H1 (cell line): ENCODE measurements around the gene NIN. TPM values are rescaled to one million over a fixed set of nuclear protein-coding genes. Genes with fewer than 3 reads are reported as not detected.
A peak's percentile ranks its signal among the peaks of the same experiment; 100 is the strongest.

Experiments
- CTCF ChIA-PET: fragments of 300-600 bp; sonication (Branson Sonifier 250); formaldehyde crosslinking; loops from one replicate; lab custom pipeline; 2021; ENCODE audit not compliant: partially characterized antibody; lab: Charles Lee
- POLR2A ChIA-PET: fragments of 300-600 bp; sonication (Branson Sonifier 250); formaldehyde crosslinking; loops from one replicate; lab custom pipeline; 2021; ENCODE audit warnings: inconsistent platforms; ENCODE audit not compliant: partially characterized antibody; lab: Charles Lee
- DNase-seq, 2 experiments: peaks; one replicate each; pipeline versions ENCODE4 v3.0.0 to v3.0.0-alpha.2; 2010 to 2022; ENCODE audit warnings: low spot score in 2 of 2, low read depth in 1 of 2, mixed read lengths in 1 of 2
- FAIRE-seq: peaks from 2 replicates; lab custom pipeline; 2011; peaks lifted over from hg19 to GRCh38; lab: Jason Lieb, UNC
- H2AFZ ChIP-seq: 2 replicates; pipeline ENCODE4 v1.8.1; 2012; ENCODE audit warnings: low read length, inconsistent platforms
- H2AK5ac ChIP-seq: 2 replicates; pipeline ENCODE4 v1.6.1; 2013; ENCODE audit warnings: low read depth, low read length
- H2BK120ac ChIP-seq: replicated peaks from 2 replicates; pipeline ENCODE3; 2013; ENCODE audit warnings: low read depth, low read length, inconsistent platforms
- H2BK12ac ChIP-seq: 2 replicates; pipeline ENCODE4 v1.6.1; 2013; ENCODE audit warnings: low read depth, low read length
- H2BK15ac ChIP-seq: 2 replicates; pipeline ENCODE4 v1.6.1; 2013; ENCODE audit warnings: low read length
- H2BK20ac ChIP-seq: 2 replicates; pipeline ENCODE4 v1.6.1; 2013; ENCODE audit warnings: low read length
- H2BK5ac ChIP-seq: 2 replicates; pipeline ENCODE4 v1.6.1; 2013; ENCODE audit warnings: low read depth, low read length
- H3K14ac ChIP-seq: 2 replicates; pipeline ENCODE4 v1.6.1; 2013; ENCODE audit warnings: inconsistent platforms; ENCODE audit not compliant: insufficient read length
- H3K18ac ChIP-seq: 2 replicates; pipeline ENCODE4 v1.6.1; 2013; ENCODE audit warnings: low read length; ENCODE audit errors: extremely low read depth
- H3K23ac ChIP-seq: 2 replicates; pipeline ENCODE4 v1.6.1; 2013; ENCODE audit warnings: inconsistent platforms; ENCODE audit not compliant: insufficient read length
- H3K23me2 ChIP-seq: 2 replicates; pipeline ENCODE4 v1.6.1; 2013; ENCODE audit warnings: low read depth, low read length
- H3K27ac ChIP-seq: 2 replicates; pipeline ENCODE4 v1.6.1; 2011; ENCODE audit warnings: low read depth, low read length, inconsistent platforms
- H3K27me3 ChIP-seq, 4 experiments: replicated peaks in 1 of 4; 1 replicate in 1 of 4; 2 replicates in 3 of 4; pipeline versions ENCODE4 v1.6.1 to v1.8.1; 2011 to 2013; ENCODE audit warnings: low read length in 3 of 4, mild to moderate bottlenecking in 3 of 4, inconsistent platforms in 2 of 4, mixed read lengths in 2 of 4, moderate library complexity in 1 of 4; ENCODE audit not compliant: control insufficient read depth in 3 of 4, insufficient read depth in 3 of 4; ENCODE audit errors: extremely low read depth in 1 of 4
- H3K36me3 ChIP-seq, 4 experiments: 2 replicates each; pipeline versions ENCODE4 v1.6.1 to v1.8.1; 2011 to 2013; ENCODE audit warnings: mild to moderate bottlenecking in 4 of 4, low read length in 3 of 4, moderate library complexity in 2 of 4, control low read depth in 1 of 4, inconsistent platforms in 1 of 4; ENCODE audit not compliant: insufficient read depth in 4 of 4, control insufficient read depth in 2 of 4
- H3K4ac ChIP-seq: replicated peaks from 2 replicates; pipeline ENCODE3; 2013; ENCODE audit warnings: low read length, low read depth, mixed read lengths, inconsistent platforms; ENCODE audit not compliant: insufficient read length
- H3K4me1 ChIP-seq, 4 experiments: replicated peaks in 1 of 4; 1 replicate in 1 of 4; 2 replicates in 3 of 4; pipeline versions ENCODE4 v1.6.1 to v1.8.1; 2011 to 2013; ENCODE audit warnings: low read length in 3 of 4, inconsistent platforms in 2 of 4, mixed read lengths in 1 of 4; ENCODE audit not compliant: insufficient read depth in 4 of 4, control insufficient read depth in 3 of 4
- H3K4me2 ChIP-seq, 2 experiments: 2 replicates each; pipeline versions ENCODE4 v1.6.1 to v1.8.1; 2011 to 2013; ENCODE audit warnings: low read depth in 2 of 2, low read length in 2 of 2, control low read depth in 1 of 2, inconsistent platforms in 1 of 2, mild to moderate bottlenecking in 1 of 2; ENCODE audit not compliant: insufficient read depth in 1 of 2
- H3K4me3 ChIP-seq, 4 experiments: fragments of 200-600, 300-600 bp in 1 of 4; sonication (generic), shearing (Covaris generic), sonication (Bioruptor Twin) in 1 of 4; 2 replicates each; pipeline versions ENCODE4 v1.5.1 to v1.8.1; 2011 to 2016; ENCODE audit warnings: low read length in 4 of 4, low read depth in 3 of 4, control low read depth in 2 of 4, inconsistent platforms in 2 of 4, mild to moderate bottlenecking in 2 of 4, mixed read lengths in 1 of 4, moderate library complexity in 1 of 4; ENCODE audit not compliant: insufficient read depth in 2 of 4; ENCODE audit errors: extremely low read depth in 1 of 4
- H3K56ac ChIP-seq: replicated peaks from 2 replicates; pipeline ENCODE3; 2013; ENCODE audit warnings: low read depth, mild to moderate bottlenecking, mixed read lengths, low read length, inconsistent platforms; ENCODE audit not compliant: insufficient read length
- H3K79me1 ChIP-seq: 2 replicates; pipeline ENCODE4 v1.6.1; 2013; ENCODE audit warnings: low read depth, low read length, control low read depth
- H3K79me2 ChIP-seq, 2 experiments: 2 replicates each; pipeline versions ENCODE4 v1.6.1 to v1.8.1; 2012 to 2013; ENCODE audit warnings: low read length in 2 of 2, mild to moderate bottlenecking in 2 of 2, inconsistent platforms in 1 of 2; ENCODE audit not compliant: insufficient read depth in 2 of 2, control insufficient read depth in 1 of 2
- H3K9ac ChIP-seq, 4 experiments: replicated peaks in 1 of 4; 1 replicate in 1 of 4; 2 replicates in 3 of 4; pipeline versions ENCODE4 v1.6.1 to v1.8.1; 2011 to 2013; ENCODE audit warnings: low read depth in 3 of 4, low read length in 3 of 4, control low read depth in 2 of 4, mild to moderate bottlenecking in 2 of 4, moderate library complexity in 2 of 4, inconsistent platforms in 1 of 4; ENCODE audit errors: extremely low read depth in 1 of 4
- H3K9me3 ChIP-seq, 2 experiments: 2 replicates each; pipeline versions ENCODE4 v1.6.1 to v1.8.1; 2012 to 2013; ENCODE audit warnings: mild to moderate bottlenecking in 2 of 2, moderate library complexity in 2 of 2, control low read depth in 1 of 2, inconsistent platforms in 1 of 2, low read depth in 1 of 2, low read length in 1 of 2, mixed read lengths in 1 of 2; ENCODE audit not compliant: insufficient read depth in 2 of 2
- H4K20me1 ChIP-seq, 2 experiments: replicated peaks in 1 of 2; 2 replicates each; pipeline versions ENCODE3 to v1.8.1; 2011 to 2013; ENCODE audit warnings: inconsistent platforms in 2 of 2, low read length in 2 of 2, mild to moderate bottlenecking in 1 of 2; ENCODE audit not compliant: insufficient read depth in 2 of 2, control insufficient read depth in 1 of 2
- H4K5ac ChIP-seq: 2 replicates; pipeline ENCODE4 v1.6.1; 2013; ENCODE audit warnings: low read length, low read depth, mixed read lengths, inconsistent platforms; ENCODE audit not compliant: insufficient read length
- H4K8ac ChIP-seq: 2 replicates; pipeline ENCODE4 v1.8.0; 2013; ENCODE audit warnings: mild to moderate bottlenecking, moderate library complexity, low read length, inconsistent platforms; ENCODE audit not compliant: insufficient read depth; ENCODE audit errors: extremely low read depth
- H4K91ac ChIP-seq: replicated peaks from 2 replicates; pipeline ENCODE3; 2013; ENCODE audit warnings: low read length, mixed read lengths, inconsistent platforms; ENCODE audit not compliant: insufficient read length
- BRCA1 ChIP-seq: IDR thresholded peaks from 2 replicates; pipeline ENCODE4 v1.6.1; 2012; ENCODE audit warnings: low read depth, low read length, improper control_type of control experiment
- CHD1 ChIP-seq: IDR thresholded peaks from 2 replicates; pipeline ENCODE4 v1.6.1; 2012; ENCODE audit warnings: low read depth, low read length, improper control_type of control experiment
- POLR2AphosphoS5 ChIP-seq: IDR thresholded peaks from 2 replicates; pipeline ENCODE4 v1.6.1; 2011; ENCODE audit warnings: low read depth, low read length
- SUZ12 ChIP-seq: fragments of 200-600 bp; sonication (generic); IDR thresholded peaks from 2 replicates; pipeline ENCODE4 v1.6.1; 2012; ENCODE audit warnings: mild to moderate bottlenecking, inconsistent platforms, low read length, moderate library complexity, mixed read lengths
- WGBS, 2 experiments: shearing (Covaris generic) in 1 of 2; methylation state at CpG; one replicate each; pipeline versions ENCODE4 v1.1.6 to v1.1.7; 2013 to 2015; ENCODE audit warnings: low lambda C conversion rate in 2 of 2, mixed read lengths in 2 of 2, inconsistent platforms in 1 of 2, low coverage in 1 of 2, missing lambda C conversion rate in 1 of 2; ENCODE audit not compliant: insufficient replicate concordance in 2 of 2, insufficient coverage in 1 of 2, insufficient read length in 1 of 2; ENCODE audit errors: extremely low coverage in 1 of 2, missing lambda C conversion rate in 1 of 2; 5-methylcytosine and 5-hydroxymethylcytosine counted together
- polyA plus RNA-seq, 7 experiments: library from polyadenylated mRNA; depleted of rRNA in 3 of 7; stranded (reverse) in 5 of 7; unstranded in 2 of 7; fragments of >200 nt in 5 of 7; fragments of 200-250 nt in 2 of 7; gene quantifications; 1 replicate in 5 of 7; 2 replicates in 1 of 7; 4 replicates in 1 of 7; pipeline versions ENCODE4 v1.2.1 to v1.2.3, GENCODE V29; 2011 to 2013; ENCODE audit warnings: missing spikeins in 2 of 7, mixed read lengths in 2 of 7
- total RNA-seq: library from RNA; stranded (reverse); fragmentation: NEBNext Ultra II Directional; extraction: Animal tissue kit (Norgen Biotek cat#: 25700); gene quantifications from 2 replicates; pipeline ENCODE4 v1.2.1, GENCODE V29; 2021

Gene NIN
- total and polyA plus RNA-seq, 2 of the 8 experiments (the other 6 are each of a cell fraction or from before 2014, with no cell fraction given), result 3.2 to 21.3 TPM

DNA sequence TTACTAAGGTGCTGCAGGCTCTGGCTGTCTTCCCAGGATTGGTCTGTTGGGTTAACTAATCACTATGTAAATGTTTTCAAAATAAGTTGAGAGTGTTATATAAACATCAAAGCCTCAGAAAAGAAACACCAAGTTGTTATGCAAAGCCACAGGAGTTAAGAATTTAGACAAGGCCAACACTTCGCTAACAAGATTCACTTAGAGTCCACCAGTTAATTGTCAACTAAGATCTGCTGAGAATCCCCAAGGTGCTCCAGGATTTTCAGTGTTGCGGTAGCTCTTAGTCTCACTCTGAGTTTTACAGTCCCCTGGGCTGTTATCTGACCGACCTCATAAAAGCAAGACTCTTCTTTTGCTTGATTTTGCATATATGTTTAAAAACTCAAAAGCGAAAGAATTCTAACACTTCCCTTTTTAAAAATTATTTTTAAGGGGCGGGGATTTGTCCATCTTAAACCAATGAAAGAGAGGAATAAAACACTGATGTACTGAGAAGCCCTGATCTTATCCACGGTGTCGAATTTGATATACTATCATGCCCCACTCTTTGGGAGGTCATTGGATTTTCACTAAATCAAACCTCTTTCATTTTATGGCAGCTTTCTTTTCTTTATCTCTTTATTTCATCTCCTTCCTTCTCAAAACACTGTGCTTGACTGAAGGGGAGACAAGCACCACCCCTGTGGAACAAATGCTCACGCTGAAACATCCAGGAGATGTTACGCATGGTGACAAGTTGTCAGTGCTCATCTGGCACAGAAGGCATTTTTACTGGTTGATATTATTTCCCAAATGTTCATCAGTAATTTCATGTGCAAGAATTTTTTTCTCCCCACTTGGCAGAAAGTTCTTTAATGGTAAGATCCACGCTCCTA is 7.0 kb downstream of the NIN start:
- H3K27me3 ChIP-seq, result peaks cover 7 to 46% (median 19%) of the 10 kb centered on the region in 4 experiments
- no peak for TF ChIP-seq POLR2AphosphoS5
- TF ChIP-seq SUZ12, result no peak
- TF ChIP-seq CHD1, result no peak
- no peak for TF ChIP-seq BRCA1
- POLR2A ChIA-PET, result interaction anchor here (0.6 to 3.2 kb wide), 2 partner anchors 7 to 1001 kb away, joined by 3 to 23 read pairs; partner anchors contain the start of gene NIN
- H3K23ac ChIP-seq, result no peak overlapping the region
- 79% methylated on average over 10 of the region's 10 CpGs; no CpG with 5 or more reads in 1 of the 2 experiments for WGBS, 2 experiments
- no peak overlapping the region for H4K8ac ChIP-seq
- H3K79me1 ChIP-seq, result 0 out of 2 replicates have a peak, but pooled peaks cover 4% of the 10 kb centered on the region
- peaks cover 0 to 55% of the 10 kb centered on the region in 2 experiments; a peak in 2 of 4 replicates for H3K79me2 ChIP-seq
- H3K4me2 ChIP-seq, result peak overlapping the region in 1 of 2 experiments; percentile 6; a peak in 1 of 4 replicates
- H2BK20ac ChIP-seq, result no peak overlapping the region
- H3K9me3 ChIP-seq, result no peaks in the 10 kb centered on the region
- no peaks in the 10 kb centered on the region for H3K36me3 ChIP-seq
- H4K91ac ChIP-seq, result no peak overlapping the region
- H2AFZ ChIP-seq, result no peak overlapping the region
- H2AK5ac ChIP-seq, result no peak overlapping the region
- no peak overlapping the region for H2BK120ac ChIP-seq
- peaks cover 6 to 19% (median 11%) of the 10 kb centered on the region in 4 experiments for H3K4me1 ChIP-seq
- no peak overlapping the region for H3K56ac ChIP-seq
- FAIRE-seq, result no peak
- H2BK15ac ChIP-seq, result no peak overlapping the region
- peaks cover 18 to 36% of the 10 kb centered on the region in 2 experiments for H4K20me1 ChIP-seq
- H3K27ac ChIP-seq, result no peak overlapping the region
- DNase-seq, result no peak
- no peak overlapping the region for H3K4ac ChIP-seq
- no peaks in the 10 kb centered on the region for H3K23me2 ChIP-seq
- CTCF ChIA-PET, result interaction anchor here (0.8 to 4.0 kb wide), 3 partner anchors 30 to 47 kb away, joined by 3 to 23 read pairs (median 3); no protein-coding TSS in a partner anchor
- H2BK5ac ChIP-seq, result no peak overlapping the region
- H2BK12ac ChIP-seq, result no peak overlapping the region
- no peak overlapping the region for H4K5ac ChIP-seq
- no peak overlapping the region for H3K18ac ChIP-seq
- no peak overlapping the region for H3K14ac ChIP-seq
- no peak overlapping the region for H3K9ac ChIP-seq
- no peak overlapping the region for H3K4me3 ChIP-seq
